Suprapubic skin (tissue), 3 donors: ENCODE results near the gene RIMBP2.

Experiments
- EP300 ChIP-seq: sonication (generic); formaldehyde crosslinking; IDR thresholded peaks from one replicate; pipeline ENCODE4 v1.6.1; 2017; ENCODE audit warnings: antibody characterized with exemption
- TF ChIP-seq, protein P1 (sequence below), 2 donors: fragments of 200-600 bp in 1 of 2; fragments of 450-650 bp in 1 of 2; sonication (generic) in 1 of 2; IDR thresholded peaks; one replicate each; pipeline ENCODE4 v1.5.1; 2016 to 2019; ENCODE audit warnings: antibody characterized with exemption in 2 of 2, mild to moderate bottlenecking in 1 of 2, moderate library complexity in 1 of 2

DNA sequence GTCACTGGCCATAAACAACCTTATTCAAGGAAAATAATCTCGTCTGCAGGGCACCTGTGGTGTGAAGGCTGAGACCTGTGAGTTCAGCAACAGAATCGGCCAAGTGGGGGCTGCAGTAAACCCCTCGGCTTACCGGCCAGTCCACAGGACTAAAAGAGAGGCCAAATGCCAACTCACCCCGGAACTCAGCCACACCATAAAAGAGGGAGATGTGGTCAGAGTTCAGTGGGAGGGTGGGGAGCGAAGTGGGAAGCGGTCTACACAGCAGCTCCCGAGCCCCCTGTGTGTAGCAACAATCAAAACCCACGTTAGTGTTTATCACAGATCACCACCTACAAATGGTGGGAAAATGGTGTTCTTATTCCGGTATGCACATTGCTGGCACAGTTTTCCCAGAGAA, 225.4 kb downstream of the RIMBP2 start:
- no peak for TF ChIP-seq EP300
- TF ChIP-seq, protein P1, sequence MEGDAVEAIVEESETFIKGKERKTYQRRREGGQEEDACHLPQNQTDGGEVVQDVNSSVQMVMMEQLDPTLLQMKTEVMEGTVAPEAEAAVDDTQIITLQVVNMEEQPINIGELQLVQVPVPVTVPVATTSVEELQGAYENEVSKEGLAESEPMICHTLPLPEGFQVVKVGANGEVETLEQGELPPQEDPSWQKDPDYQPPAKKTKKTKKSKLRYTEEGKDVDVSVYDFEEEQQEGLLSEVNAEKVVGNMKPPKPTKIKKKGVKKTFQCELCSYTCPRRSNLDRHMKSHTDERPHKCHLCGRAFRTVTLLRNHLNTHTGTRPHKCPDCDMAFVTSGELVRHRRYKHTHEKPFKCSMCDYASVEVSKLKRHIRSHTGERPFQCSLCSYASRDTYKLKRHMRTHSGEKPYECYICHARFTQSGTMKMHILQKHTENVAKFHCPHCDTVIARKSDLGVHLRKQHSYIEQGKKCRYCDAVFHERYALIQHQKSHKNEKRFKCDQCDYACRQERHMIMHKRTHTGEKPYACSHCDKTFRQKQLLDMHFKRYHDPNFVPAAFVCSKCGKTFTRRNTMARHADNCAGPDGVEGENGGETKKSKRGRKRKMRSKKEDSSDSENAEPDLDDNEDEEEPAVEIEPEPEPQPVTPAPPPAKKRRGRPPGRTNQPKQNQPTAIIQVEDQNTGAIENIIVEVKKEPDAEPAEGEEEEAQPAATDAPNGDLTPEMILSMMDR (IDR thresholded peaks at IDR 0.05), result no peak
